Adipocyte (in vitro differentiated cells): Measurements from ENCODE around the gene BMF.

Experiments used
- DNase-seq: peaks from one replicate; pipeline ENCODE4 v3.0.0-alpha.2; 2015; ENCODE audit warnings: low read depth
- H3K27me3 ChIP-seq: replicated peaks from 2 replicates; pipeline ENCODE4 v1.7.0; 2013; ENCODE audit warnings: mild to moderate bottlenecking, low read length, moderate library complexity; ENCODE audit not compliant: control insufficient read depth, insufficient read depth
- H3K36me3 ChIP-seq: 2 replicates; pipeline ENCODE4 v1.7.0; 2013; ENCODE audit warnings: low read length, mild to moderate bottlenecking, moderate library complexity; ENCODE audit not compliant: control insufficient read depth, insufficient read depth, severe bottlenecking
- H3K4me1 ChIP-seq: 2 replicates; pipeline ENCODE4 v1.7.0; 2013; ENCODE audit warnings: mild to moderate bottlenecking, low read length, moderate library complexity; ENCODE audit not compliant: control insufficient read depth, insufficient read depth
- H3K4me3 ChIP-seq: 2 replicates; pipeline ENCODE4 v1.7.0; 2013; ENCODE audit warnings: mild to moderate bottlenecking, low read length, moderate library complexity
- H3K9ac ChIP-seq: 2 replicates; pipeline ENCODE4 v1.7.0; 2013; ENCODE audit warnings: mild to moderate bottlenecking, low read length, moderate library complexity
- H3K9me3 ChIP-seq: 2 replicates; pipeline ENCODE4 v1.7.0; 2013; ENCODE audit warnings: mild to moderate bottlenecking, low read length, moderate library complexity; ENCODE audit not compliant: control insufficient read depth

BMF gene

GRCh38 chr15:40066589-40066988, 42.1 kb downstream of the BMF start:
- no peak overlapping the region for H3K9ac ChIP-seq
- no peaks in the 10 kb centered on the region for H3K27me3 ChIP-seq
- no peaks in the 10 kb centered on the region for H3K36me3 ChIP-seq
- H3K4me1 ChIP-seq: peaks cover 34% of the 10 kb centered on the region
- no peaks in the 10 kb centered on the region for H3K9me3 ChIP-seq
- H3K4me3 ChIP-seq: no peak overlapping the region
- DNase-seq: no peak

- no peak for DNase-seq
- no peaks in the 10 kb centered on the region for H3K27me3 ChIP-seq
- H3K4me3 ChIP-seq: no peak overlapping the region
- peaks cover 34% of the 10 kb centered on the region for H3K4me1 ChIP-seq
- no peak overlapping the region for H3K9ac ChIP-seq
- H3K36me3 ChIP-seq: no peaks in the 10 kb centered on the region
- no peaks in the 10 kb centered on the region for H3K9me3 ChIP-seq
These were observed 43.5 kb downstream of the BMF start for GRCh38 chr15:40065166-40065565.

GRCh38 chr15:40064231-40064894, 44.3 kb downstream of the BMF start:
- H3K4me1 ChIP-seq: peaks cover 28% of the 10 kb centered on the region
- H3K9ac ChIP-seq: no peak overlapping the region
- peak; percentile 37 for DNase-seq
- no peak overlapping the region for H3K4me3 ChIP-seq
- H3K27me3 ChIP-seq: no peaks in the 10 kb centered on the region
- H3K9me3 ChIP-seq: no peaks in the 10 kb centered on the region
- no peaks in the 10 kb centered on the region for H3K36me3 ChIP-seq

GRCh38 chr15:40063563-40064011, 45.1 kb downstream of the BMF start:
- Histone ChIP-seq H3K4me3 (no peak overlapping the region), H3K9ac (no peak overlapping the region), H3K4me1 (peaks cover 28% of the 10 kb centered on the region), H3K27me3 (no peaks in the 10 kb centered on the region), H3K9me3 (no peaks in the 10 kb centered on the region), H3K36me3 (no peaks in the 10 kb centered on the region)
- DNase-seq: peak; percentile 51

- no peak overlapping the region for H3K4me3 ChIP-seq
- no peaks in the 10 kb centered on the region for H3K27me3 ChIP-seq
- DNase-seq: no peak
- no peaks in the 10 kb centered on the region for H3K36me3 ChIP-seq
- no peak overlapping the region for H3K9ac ChIP-seq
- peaks cover 26% of the 10 kb centered on the region for H3K4me1 ChIP-seq
- H3K9me3 ChIP-seq: no peaks in the 10 kb centered on the region
These were observed 45.7 kb downstream of the BMF start for GRCh38 chr15:40062816-40063562.

- no peaks in the 10 kb centered on the region for H3K36me3 ChIP-seq
- H3K9me3 ChIP-seq: no peaks in the 10 kb centered on the region
- H3K27me3 ChIP-seq: no peaks in the 10 kb centered on the region
- peaks cover 24% of the 10 kb centered on the region for H3K4me1 ChIP-seq
- DNase-seq: no peak
- no peak overlapping the region for H3K4me3 ChIP-seq
- H3K9ac ChIP-seq: no peak overlapping the region
These were observed 47.3 kb downstream of the BMF start for GRCh38 chr15:40061212-40061901.

- H3K36me3 ChIP-seq: no peaks in the 10 kb centered on the region
- no peak for DNase-seq
These were observed 48.3 kb downstream of the BMF start for GRCh38 chr15:40060236-40060961.

GRCh38 chr15:40059821-40060220, 48.9 kb downstream of the BMF start:
- Histone ChIP-seq H3K27me3 (no peaks in the 10 kb centered on the region), H3K9me3 (no peaks in the 10 kb centered on the region), H3K9ac (no peak overlapping the region), H3K4me1 (peaks cover 31% of the 10 kb centered on the region), H3K36me3 (no peaks in the 10 kb centered on the region), H3K4me3 (no peak overlapping the region)
- no peak for DNase-seq

More at GRCh38 chr15:40060236-40060961, 48.3 kb downstream of the BMF start:
- Histone ChIP-seq H3K9ac (no peak overlapping the region), H3K9me3 (no peaks in the 10 kb centered on the region), H3K4me3 (no peak overlapping the region), H3K4me1 (peaks cover 25% of the 10 kb centered on the region), H3K27me3 (no peaks in the 10 kb centered on the region)

- H3K9ac ChIP-seq: no peak overlapping the region
- H3K9me3 ChIP-seq: no peaks in the 10 kb centered on the region
- DNase-seq: no peak
- H3K27me3 ChIP-seq: no peaks in the 10 kb centered on the region
- H3K4me1 ChIP-seq: peaks cover 33% of the 10 kb centered on the region
- H3K4me3 ChIP-seq: no peak overlapping the region
- H3K36me3 ChIP-seq: no peaks in the 10 kb centered on the region
These were observed 50.1 kb downstream of the BMF start for GRCh38 chr15:40058476-40059140.

GRCh38 chr15:40055576-40056293, 52.9 kb downstream of the BMF start:
- no peak for DNase-seq
- Histone ChIP-seq H3K27me3 (no peaks in the 10 kb centered on the region), H3K4me1 (peaks cover 28% of the 10 kb centered on the region), H3K9ac (no peak overlapping the region), H3K36me3 (no peaks in the 10 kb centered on the region), H3K9me3 (no peaks in the 10 kb centered on the region), H3K4me3 (no peak overlapping the region)
